Left ventricle myocardium superior (tissue), 1 donor: Measurements from ENCODE around the gene ANKEF1. TPM values are rescaled to one million over a fixed set of nuclear protein-coding genes. Genes with fewer than 3 reads are reported as not detected.

Source experiments
- ATAC-seq: fragments of 200-7000 bp; cut with Tn5 transposase; one replicate; pipeline ENCODE4 v1.9.1; 2020; ENCODE audit warnings: mild to moderate bottlenecking, moderate library complexity
- DNase-seq: peaks from one replicate; pipeline ENCODE4 v3.0.0-alpha.2; 2020
- intact Hi-C: fragments of 100-400 bp; cut with micrococcal nuclease; formaldehyde crosslinking; loops from one replicate; pipeline ENCODE4 v1.11.0; 2022
- long read RNA-seq: library from polyadenylated mRNA; unstranded; transcript quantifications from one replicate; pipeline ENCODE4 v2.0.0, GENCODE V29; 2021
- total RNA-seq: library from RNA; stranded (reverse); fragmentation: NEBNext Ultra II Directional; extraction: Animal tissue kit (Norgen Biotek cat#: 25700); gene quantifications from one replicate; pipeline ENCODE4 v1.2.1, GENCODE V29; 2021
- donor health status: DM: no; HTN: yes; CAD: no; lungs with severe emphysema.

ANKEF1 gene
- 1.3 TPM for total RNA-seq
- long read RNA-seq, full-length matches to known transcripts = 1 of 4 reads
- long read RNA-seq, partial matches to known transcripts = 2 of 4 reads
- long read RNA-seq, other reads (novel, unspliced or antisense) = 1 of 4 reads

- DNase-seq (peak; percentile 84), ATAC-seq (peak; percentile 100)
- intact Hi-C loops = no loop called here
Observed at GRCh38 chr20:10034717-10035571, at the start of gene ANKEF1. Gene ANKEF1, plus strand, starts transcription at chr20:10034987. Its CDS starts 3,315 bp downstream, at chr20:10038302.

- DNase-seq (no peak), ATAC-seq (no peak)
- intact Hi-C loops = loop anchor here (10.0 kb wide), 1 partner anchor 430 kb away; no protein-coding TSS in a partner anchor
Observed at GRCh38 chr20:9985281-9985680, 49.5 kb upstream of the ANKEF1 start.

GRCh38 chr20:9985773-9986172 is 49.0 kb upstream of the ANKEF1 start:
- intact Hi-C loops = loop anchor here (10.0 kb wide), 1 partner anchor 429 kb away; no protein-coding TSS in a partner anchor
- no peak for ATAC-seq

GRCh38 chr20:9989066-9989724 is 45.6 kb upstream of the ANKEF1 start:
- DNase-seq (no peak), ATAC-seq (peak; percentile 57)
- intact Hi-C loops = loop anchor here (10.0 kb wide), 1 partner anchor 426 kb away; no protein-coding TSS in a partner anchor

More at GRCh38 chr20:9985773-9986172, 49.0 kb upstream of the ANKEF1 start:
- DNase-seq = no peak

GRCh38 chr20:9993137-9993536 is 41.6 kb upstream of the ANKEF1 start:
- intact Hi-C loops = no loop called here
- no peak for DNase-seq
- ATAC-seq = no peak

- DNase-seq (no peak), ATAC-seq (no peak)
- intact Hi-C loops = no loop called here
Observed at GRCh38 chr20:9994676-9995075, 40.1 kb upstream of the ANKEF1 start.

GRCh38 chr20:9995510-9996272 is 39.1 kb upstream of the ANKEF1 start:
- DNase-seq (no peak), ATAC-seq (no peak)
- intact Hi-C loops = no loop called here

- intact Hi-C loops = no loop called here
- DNase-seq = no peak
- ATAC-seq = no peak
Observed at GRCh38 chr20:9996944-9997343, 37.8 kb upstream of the ANKEF1 start.

GRCh38 chr20:9999645-10000044 is 35.1 kb upstream of the ANKEF1 start:
- DNase-seq (no peak), ATAC-seq (peak; percentile 30)
- intact Hi-C loops = no loop called here

- DNase-seq (no peak), ATAC-seq (no peak)
- intact Hi-C loops = no loop called here
Observed at GRCh38 chr20:10002866-10003265, 31.9 kb upstream of the ANKEF1 start.

- no peak for ATAC-seq
- DNase-seq = no peak
- intact Hi-C loops = no loop called here
Observed at GRCh38 chr20:10004900-10005299, 29.9 kb upstream of the ANKEF1 start.

- ATAC-seq (no peak), DNase-seq (no peak)
- intact Hi-C loops = no loop called here
Observed at GRCh38 chr20:10005885-10006284, 28.9 kb upstream of the ANKEF1 start.

GRCh38 chr20:10006447-10007090 is 28.2 kb upstream of the ANKEF1 start:
- intact Hi-C loops = no loop called here
- ATAC-seq (peak; percentile 40), DNase-seq (no peak)

GRCh38 chr20:10007158-10007557 is 27.6 kb upstream of the ANKEF1 start:
- intact Hi-C loops = no loop called here
- ATAC-seq (no peak), DNase-seq (no peak)

GRCh38 chr20:10007747-10008146 is 27.0 kb upstream of the ANKEF1 start:
- ATAC-seq = no peak
- intact Hi-C loops = no loop called here
- no peak for DNase-seq

- ATAC-seq = no peak
Observed at GRCh38 chr20:10012464-10012863, 22.3 kb upstream of the ANKEF1 start.

GRCh38 chr20:10014431-10014830 is 20.4 kb upstream of the ANKEF1 start:
- DNase-seq (no peak), ATAC-seq (no peak)
- intact Hi-C loops = no loop called here

More at GRCh38 chr20:10012464-10012863, 22.3 kb upstream of the ANKEF1 start:
- intact Hi-C loops = no loop called here
- no peak for DNase-seq

- no peak for DNase-seq
- no peak for ATAC-seq
- intact Hi-C loops = no loop called here
Observed at GRCh38 chr20:10020937-10021336, 13.8 kb upstream of the ANKEF1 start.

GRCh38 chr20:10022625-10023024 is 12.2 kb upstream of the ANKEF1 start:
- ATAC-seq = no peak
- DNase-seq = no peak
- intact Hi-C loops = no loop called here
